Measurements from ENCODE around the gene C11orf86.
"Not testable (repeated sequence)": the region's sequence is repeated elsewhere in the genome, so short reads cannot be mapped to it uniquely, and the experiment has no call there.

The C11orf86 gene

GRCh38 chr11:66953081-66953833 is 21.8 kb upstream of the C11orf86 start:
- H3K4me1 Mint-ChIP-seq: peaks cover 60% of the 10 kb centered on the region
- no peak for TF ChIP-seq CTCF (IDR thresholded peaks at IDR 0.05; ENCODE audit: unreplicated experiment in 3 of 3)
- peak overlapping the region; percentile 18 to 67 (median 55) for H3K27ac Mint-ChIP-seq
- H3K4me3 Mint-ChIP-seq: no peak overlapping the region
- no peaks in the 10 kb centered on the region for H3K36me3 Mint-ChIP-seq (ENCODE audit: low read depth)
- H3K9me3 Mint-ChIP-seq: no peaks in the 10 kb centered on the region
- peaks cover 3% of the 10 kb centered on the region for H3K27me3 Mint-ChIP-seq (ENCODE audit: low read depth)

GRCh38 chr11:66956689-66957290 is 18.3 kb upstream of the C11orf86 start:
- H3K27ac Mint-ChIP-seq: peak overlapping the region; percentile 57 to 90 (median 83)
- no peaks in the 10 kb centered on the region for H3K9me3 Mint-ChIP-seq
- TF ChIP-seq CTCF (IDR thresholded peaks at IDR 0.05; ENCODE audit: unreplicated experiment in 3 of 3): peak in 2 of 3 experiments; percentile 23 to 27
- peaks cover 3% of the 10 kb centered on the region for H3K27me3 Mint-ChIP-seq (ENCODE audit: low read depth)
- no peaks in the 10 kb centered on the region for H3K36me3 Mint-ChIP-seq (ENCODE audit: low read depth)
- peak overlapping the region; percentile 82 to 92 (median 84) for H3K4me3 Mint-ChIP-seq
- H3K4me1 Mint-ChIP-seq: peaks cover 56% of the 10 kb centered on the region

- no peak for TF ChIP-seq CTCF (IDR thresholded peaks at IDR 0.05; ENCODE audit: unreplicated experiment in 3 of 3)
- peaks cover 3% of the 10 kb centered on the region for H3K27me3 Mint-ChIP-seq (ENCODE audit: low read depth)
- H3K27ac Mint-ChIP-seq: peak overlapping the region; percentile 59 to 93 (median 90)
- H3K4me3 Mint-ChIP-seq: peak overlapping the region; percentile 91 to 94 (median 92)
- H3K36me3 Mint-ChIP-seq (ENCODE audit: low read depth): no peaks in the 10 kb centered on the region
- H3K4me1 Mint-ChIP-seq: peaks cover 48% of the 10 kb centered on the region
- H3K9me3 Mint-ChIP-seq: no peaks in the 10 kb centered on the region
Measured at GRCh38 chr11:66957971-66958231, 17.2 kb upstream of the C11orf86 start.

- Mint-ChIP-seq H3K4me1 (peaks cover 43% of the 10 kb centered on the region), H3K4me3 (peak within 1 kb of the TSS; percentile 91 to 94 (median 92))
Measured at GRCh38 chr11:66958232-66958955, 16.7 kb upstream of the C11orf86 start, which contains the start of gene PC. TSS of gene PC (minus strand) at chr11:66958383. CDS start at chr11:66872159, 86,224 bp downstream.

GRCh38 chr11:66958956-66959274 is 16.2 kb upstream of the C11orf86 start:
- Mint-ChIP-seq H3K27ac (peak overlapping the region in 2 of 3 experiments; percentile 36 to 46), H3K4me1 (peaks cover 39% of the 10 kb centered on the region), H3K27me3 (ENCODE audit: low read depth) (peaks cover 3% of the 10 kb centered on the region), H3K4me3 (peak overlapping the region; percentile 89 to 94 (median 91)), H3K36me3 (ENCODE audit: low read depth) (no peaks in the 10 kb centered on the region), H3K9me3 (no peaks in the 10 kb centered on the region)
- no peak for TF ChIP-seq CTCF (IDR thresholded peaks at IDR 0.05; ENCODE audit: unreplicated experiment in 3 of 3)

More at GRCh38 chr11:66958232-66958955, 16.7 kb upstream of the C11orf86 start, which contains the start of gene PC:
- no peaks in the 10 kb centered on the region for H3K9me3 Mint-ChIP-seq
- no peaks in the 10 kb centered on the region for H3K36me3 Mint-ChIP-seq (ENCODE audit: low read depth)
- peak within 1 kb of the TSS; percentile 59 to 93 (median 90) for H3K27ac Mint-ChIP-seq
- peaks cover 3% of the 10 kb centered on the region for H3K27me3 Mint-ChIP-seq (ENCODE audit: low read depth)
- no peak for TF ChIP-seq CTCF (IDR thresholded peaks at IDR 0.05; ENCODE audit: unreplicated experiment in 3 of 3)

- not testable (repeated sequence) for H3K36me3 Mint-ChIP-seq (ENCODE audit: low read depth); H3K27me3 Mint-ChIP-seq (ENCODE audit: low read depth); H3K27ac Mint-ChIP-seq; H3K4me3 Mint-ChIP-seq; H3K9me3 Mint-ChIP-seq
- H3K4me1 Mint-ChIP-seq: peaks cover 28% of the 10 kb centered on the region
Measured at GRCh38 chr11:66961691-66962213, 13.4 kb upstream of the C11orf86 start.

All from nephron (organoid).